GM10266 (cell line): ENCODE measurements around the gene ZNF675.
"Not testable (repeated sequence)": the region's sequence is repeated elsewhere in the genome, so short reads cannot be mapped to it uniquely, and the experiment has no call there.

ENCODE experiments used
- DNase-seq: peaks from one replicate; pipeline ENCODE4 v3.0.0; 2012; ENCODE audit errors: extremely low spot score
- CTCF ChIP-seq: IDR thresholded peaks from 2 replicates; pipeline ENCODE4 v1.5.1; 2012; ENCODE audit warnings: mild to moderate bottlenecking, low read depth; ENCODE audit not compliant: control insufficient read depth, insufficient read depth; ENCODE audit errors: missing control alignments

The ZNF675 gene

DNA sequence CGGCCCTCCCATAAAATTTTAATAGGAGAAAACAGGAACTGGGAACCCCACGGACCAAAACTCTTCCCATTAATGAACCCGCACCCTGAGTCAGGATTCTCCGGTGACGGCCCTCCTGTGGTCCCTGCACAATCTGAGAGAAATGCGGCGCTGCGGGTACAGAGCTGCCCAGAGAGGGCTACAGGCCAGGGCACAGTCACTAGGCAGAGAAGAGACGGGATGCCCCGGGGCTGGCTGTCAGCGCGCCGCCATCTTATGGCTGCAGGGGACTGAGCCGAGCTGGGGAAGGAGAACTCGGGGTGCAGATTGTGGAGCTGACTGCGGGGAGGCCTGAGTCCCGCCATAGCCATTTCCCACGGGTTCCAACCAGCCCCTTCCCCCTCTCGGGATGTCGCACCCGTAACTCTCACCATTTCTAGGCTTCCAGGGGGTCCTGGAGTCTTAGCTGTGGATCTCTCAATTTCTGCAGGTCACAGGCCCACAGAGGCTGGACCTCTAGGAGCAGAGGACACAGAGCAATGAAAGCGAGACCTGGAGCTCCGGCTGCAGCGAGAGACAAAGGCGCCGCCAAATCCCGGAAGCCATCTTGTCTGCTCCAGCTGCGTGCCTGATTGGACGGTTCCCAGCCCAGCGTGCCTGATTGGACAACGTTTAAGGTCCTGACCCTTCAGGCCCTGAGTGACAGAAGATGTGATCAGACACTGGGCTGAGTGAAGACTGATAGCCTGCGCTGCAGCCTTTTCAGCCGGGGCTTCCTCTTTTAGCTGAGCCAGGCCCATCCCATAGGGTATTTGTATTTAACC, at the start of gene ZNF675:
ZNF675 (minus strand) TSS at position 592 of the 803 bp plus-strand sequence; CDS start at position 413, 179 bp downstream.
- DNase-seq: peak; percentile 79

DNA sequence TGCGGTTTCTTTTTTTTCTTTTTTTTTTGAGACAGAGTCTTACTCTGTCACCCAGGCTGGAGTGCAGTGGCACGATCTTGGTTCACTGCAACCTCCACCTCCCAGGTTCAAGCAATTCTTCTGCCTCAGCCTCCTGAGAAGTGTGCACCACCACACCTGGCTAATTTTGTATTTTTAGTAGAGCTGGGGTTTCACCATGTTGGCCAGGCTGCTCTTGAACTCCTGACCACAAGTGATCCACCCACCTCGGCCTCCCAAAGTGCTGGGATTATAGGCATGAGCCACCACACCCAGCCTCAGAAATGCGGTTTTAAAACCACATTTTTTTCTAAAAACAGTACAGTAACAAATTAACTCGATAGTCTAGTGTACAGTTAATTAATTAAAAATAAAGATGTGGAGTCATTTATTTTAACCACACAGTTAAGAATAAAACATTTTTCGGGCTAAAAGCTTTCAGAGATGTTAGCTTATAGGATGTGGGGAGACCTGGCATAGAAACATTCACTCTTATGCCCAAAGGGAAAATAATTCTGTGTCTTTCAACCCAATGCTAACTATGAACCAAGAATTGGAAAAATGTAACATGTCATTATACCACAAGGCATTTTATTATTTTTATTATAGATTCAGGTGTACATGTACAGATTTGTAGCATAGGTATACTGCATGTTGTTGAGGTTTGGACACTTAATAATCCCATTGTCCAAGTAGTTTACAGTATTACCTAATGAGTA, 43.9 kb upstream of the ZNF675 start:
- not testable (repeated sequence) for DNase-seq

More for the DNA sequence above, at the start of gene ZNF675:
- no peak for TF ChIP-seq CTCF

DNA sequence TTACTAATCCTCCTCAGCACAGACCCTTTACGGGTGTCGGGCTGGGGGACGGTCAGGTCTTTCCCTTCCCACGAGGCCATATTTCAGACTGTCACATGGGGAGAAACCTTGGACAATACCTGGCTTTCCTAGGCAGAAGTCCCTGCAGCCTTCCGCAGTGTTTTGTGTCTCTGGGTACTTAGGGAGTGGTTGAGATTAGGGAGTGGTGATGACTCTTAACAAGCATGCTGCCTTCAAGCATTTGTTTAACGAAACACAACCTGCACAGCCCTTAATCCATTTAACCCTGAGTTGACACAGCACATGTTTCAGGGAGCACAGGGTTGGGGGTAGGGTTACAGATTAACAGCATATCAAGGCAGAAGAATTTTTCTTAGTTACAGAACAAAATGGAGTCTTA, 37.1 kb upstream of the ZNF675 start:
- DNase-seq: not testable (repeated sequence)

GRCh38 chr19:23718802-23719201, 31.8 kb upstream of the ZNF675 start:
- no peak for DNase-seq
- no peak for TF ChIP-seq CTCF

DNA sequence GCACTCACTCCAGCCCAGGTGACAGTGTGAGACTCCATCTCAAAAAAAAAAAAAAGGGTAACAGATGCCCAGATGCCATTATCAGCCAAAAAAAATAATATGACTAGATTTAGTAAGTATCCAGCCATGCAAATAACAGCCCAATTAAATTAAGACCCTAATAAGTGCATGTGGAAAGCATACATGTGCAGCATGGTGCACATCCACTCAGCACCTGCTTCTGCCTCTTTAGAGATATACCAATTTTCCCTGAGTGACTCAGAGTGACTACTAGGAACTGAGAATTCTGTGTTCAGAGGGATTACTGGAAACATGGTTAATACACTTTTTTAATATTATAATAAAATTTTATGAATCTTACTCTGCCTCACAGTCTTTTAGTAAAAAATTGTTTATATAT, 29.8 kb upstream of the ZNF675 start:
- no peak for TF ChIP-seq CTCF

DNA sequence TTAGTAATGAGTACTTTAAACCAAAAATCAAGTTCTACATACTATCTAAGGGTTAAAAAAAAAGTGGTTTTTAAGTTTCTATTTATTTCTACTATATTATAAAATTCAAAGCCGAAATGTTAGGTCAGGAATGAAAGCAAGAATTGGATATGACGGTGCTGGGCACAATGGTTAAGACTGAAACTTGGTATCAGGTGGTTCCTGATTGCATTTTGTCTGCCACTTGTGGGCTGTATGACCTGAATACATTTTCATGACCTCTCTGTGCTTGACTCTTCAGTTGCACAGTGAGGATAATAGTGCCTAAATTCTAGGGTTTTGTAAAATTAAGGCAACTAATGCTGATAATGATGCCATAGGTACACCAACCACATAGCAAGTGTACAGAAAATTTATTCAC, 22.3 kb upstream of the ZNF675 start:
- TF ChIP-seq CTCF: no peak
- no peak for DNase-seq

More for the DNA sequence above, 29.8 kb upstream of the ZNF675 start:
- no peak for DNase-seq

- TF ChIP-seq CTCF: no peak
- no peak for DNase-seq
These were observed 19.6 kb upstream of the ZNF675 start for GRCh38 chr19:23706657-23707056.

GRCh38 chr19:23699521-23699860, 12.5 kb upstream of the ZNF675 start:
- TF ChIP-seq CTCF: no peak
- DNase-seq: no peak
